HepG2 (cell line): ENCODE data around the gene WNK4. TPM values are rescaled to one million over a fixed set of nuclear protein-coding genes. Genes with fewer than 3 reads are reported as not detected.

ENCODE experiments used
- CCAR2 ChIP-seq: fragments of 200-400 bp; formaldehyde crosslinking; optimal IDR thresholded peaks from 2 replicates; pipeline ENCODE3; 2018; ENCODE audit warnings: low read depth, mild to moderate bottlenecking, low read length, moderate library complexity
- FOXA3 ChIP-seq: IDR thresholded peaks from 2 replicates; pipeline ENCODE4 v1.6.1; 2016; ENCODE audit warnings: missing genetic modification reagents, missing compliant biosample characterization
- FOXK2 ChIP-seq: fragments of 450-650 bp; IDR thresholded peaks from 2 replicates; pipeline ENCODE4 v1.6.1; 2016
- KLF6 ChIP-seq: IDR thresholded peaks from 2 replicates; pipeline ENCODE4 v1.8.0; 2016; ENCODE audit warnings: missing biosample characterization, missing genetic modification reagents
- MED1 ChIP-seq: sonication (generic); formaldehyde crosslinking; IDR thresholded peaks from 2 replicates; pipeline ENCODE4 v1.4.0; 2020; ENCODE audit warnings: missing genetic modification reagents
- MED13 ChIP-seq: sonication (generic); formaldehyde crosslinking; IDR thresholded peaks from 2 replicates; pipeline ENCODE4 v1.5.0; 2020; ENCODE audit warnings: missing genetic modification reagents
- MIER2 ChIP-seq: IDR thresholded peaks from 2 replicates; pipeline ENCODE4 v1.6.1; 2016; ENCODE audit warnings: missing biosample characterization, missing genetic modification reagents
- MXI1 ChIP-seq: IDR thresholded peaks from 3 replicates; pipeline ENCODE4 v1.6.1; 2012; ENCODE audit warnings: low read depth, low read length, inconsistent platforms, borderline replicate concordance
- NCOA5 ChIP-seq: sonication (generic); formaldehyde crosslinking; IDR thresholded peaks from 2 replicates; pipeline ENCODE4 v1.4.0; 2020; ENCODE audit warnings: missing genetic modification reagents
- NCOR1 ChIP-seq: fragments of 200-600 bp; sonication (generic); IDR thresholded peaks from 2 replicates; pipeline ENCODE4 v1.7.0; 2017; ENCODE audit warnings: antibody characterized with exemption, low read length, borderline replicate concordance
- NFYB ChIP-seq: sonication (generic); formaldehyde crosslinking; IDR thresholded peaks from 2 replicates; pipeline ENCODE4 v1.4.0; 2020; ENCODE audit warnings: missing genetic modification reagents
- PAF1 ChIP-seq: IDR thresholded peaks from 2 replicates; pipeline ENCODE4 v1.6.1; 2016; ENCODE audit warnings: missing genetic modification reagents, missing compliant biosample characterization
- PREB ChIP-seq: sonication (generic); formaldehyde crosslinking; IDR thresholded peaks from 2 replicates; pipeline ENCODE4 v1.4.0; 2020; ENCODE audit warnings: missing genetic modification reagents
- PRMT3 ChIP-seq: sonication (generic); formaldehyde crosslinking; IDR thresholded peaks from 2 replicates; pipeline ENCODE4 v1.8.1; 2022; ENCODE audit warnings: low read depth, mild to moderate bottlenecking, moderate library complexity, missing genetic modification reagents, borderline replicate concordance
- RAD51 ChIP-seq: fragments of 450-650 bp; IDR thresholded peaks from 2 replicates; pipeline ENCODE4 v1.6.1; 2016; ENCODE audit warnings: borderline replicate concordance
- SP1 ChIP-seq, 2 experiments: fragments of 450-650 bp in 1 of 2; sonication (generic) in 1 of 2; formaldehyde crosslinking in 1 of 2; IDR thresholded peaks; 2 replicates each; pipeline versions ENCODE4 v1.4.0 to v1.6.1; 2016 to 2020; ENCODE audit warnings: missing genetic modification reagents in 1 of 2
- TOPORS ChIP-seq: sonication (generic); formaldehyde crosslinking; IDR thresholded peaks from 2 replicates; pipeline ENCODE4 v1.8.0; 2023; ENCODE audit warnings: mild to moderate bottlenecking, missing genetic modification reagents
- TSC22D2 ChIP-seq: sonication (generic); formaldehyde crosslinking; IDR thresholded peaks from 2 replicates; pipeline ENCODE4 v1.5.1; 2020; ENCODE audit warnings: missing genetic modification reagents, mild to moderate bottlenecking, borderline replicate concordance
- ZNF430 ChIP-seq: sonication (generic); formaldehyde crosslinking; IDR thresholded peaks from 2 replicates; pipeline ENCODE4 v1.9.0; 2021; ENCODE audit warnings: mild to moderate bottlenecking, missing genetic modification reagents
- ZNF451 ChIP-seq: sonication (generic); formaldehyde crosslinking; IDR thresholded peaks from 2 replicates; pipeline ENCODE4 v1.5.0; 2020; ENCODE audit warnings: mild to moderate bottlenecking, missing genetic modification reagents
- ZNF747 ChIP-seq: sonication (generic); formaldehyde crosslinking; IDR thresholded peaks from 2 replicates; pipeline ENCODE4 v1.8.1; 2023; ENCODE audit warnings: missing genetic modification reagents, mild to moderate bottlenecking, borderline replicate concordance
- ZNF766 ChIP-seq: sonication (generic); formaldehyde crosslinking; IDR thresholded peaks from 2 replicates; pipeline ENCODE4 v1.5.0; 2020; ENCODE audit warnings: missing genetic modification reagents, borderline replicate concordance
- polyA plus RNA-seq, 8 experiments: library from polyadenylated mRNA; depleted of rRNA in 3 of 8; stranded (reverse) in 7 of 8; unstranded in 1 of 8; fragments of >200 nt; fragmentation: Illumina TruSeq in 4 of 8; extraction: Trizol in 4 of 8; gene quantifications; 2 replicates each; pipeline versions ENCODE4 v1.2.1 to v1.2.3, GENCODE V29; 2011 to 2016; ENCODE audit warnings: low read depth in 4 of 8, missing spikeins in 1 of 8, mixed read lengths in 1 of 8; ENCODE audit not compliant: insufficient read depth in 1 of 8
- total RNA-seq, 5 experiments: library from RNA; depleted of rRNA; stranded (reverse); fragments of >200 nt; fragmentation: Illumina TruSeq; extraction: Trizol; gene quantifications; 2 replicates each; pipeline ENCODE4 v1.2.3, GENCODE V29; 2016; ENCODE audit warnings: low read depth in 1 of 5
- TF ChIP-seq, protein P1 (sequence below): sonication (generic); formaldehyde crosslinking; IDR thresholded peaks from 2 replicates; pipeline ENCODE4 v1.4.0; 2020; ENCODE audit warnings: missing genetic modification reagents
- TF ChIP-seq, protein P2 (sequence below): sonication (generic); formaldehyde crosslinking; IDR thresholded peaks from 2 replicates; pipeline ENCODE4 v1.5.1; 2020; ENCODE audit warnings: missing genetic modification reagents, mild to moderate bottlenecking, borderline replicate concordance

WNK4 gene
- total and polyA plus RNA-seq, 2 of the 13 experiments (the other 11 are each of a cell fraction or from before 2014, with no cell fraction given): 2.7 to 13.7 TPM

DNA sequence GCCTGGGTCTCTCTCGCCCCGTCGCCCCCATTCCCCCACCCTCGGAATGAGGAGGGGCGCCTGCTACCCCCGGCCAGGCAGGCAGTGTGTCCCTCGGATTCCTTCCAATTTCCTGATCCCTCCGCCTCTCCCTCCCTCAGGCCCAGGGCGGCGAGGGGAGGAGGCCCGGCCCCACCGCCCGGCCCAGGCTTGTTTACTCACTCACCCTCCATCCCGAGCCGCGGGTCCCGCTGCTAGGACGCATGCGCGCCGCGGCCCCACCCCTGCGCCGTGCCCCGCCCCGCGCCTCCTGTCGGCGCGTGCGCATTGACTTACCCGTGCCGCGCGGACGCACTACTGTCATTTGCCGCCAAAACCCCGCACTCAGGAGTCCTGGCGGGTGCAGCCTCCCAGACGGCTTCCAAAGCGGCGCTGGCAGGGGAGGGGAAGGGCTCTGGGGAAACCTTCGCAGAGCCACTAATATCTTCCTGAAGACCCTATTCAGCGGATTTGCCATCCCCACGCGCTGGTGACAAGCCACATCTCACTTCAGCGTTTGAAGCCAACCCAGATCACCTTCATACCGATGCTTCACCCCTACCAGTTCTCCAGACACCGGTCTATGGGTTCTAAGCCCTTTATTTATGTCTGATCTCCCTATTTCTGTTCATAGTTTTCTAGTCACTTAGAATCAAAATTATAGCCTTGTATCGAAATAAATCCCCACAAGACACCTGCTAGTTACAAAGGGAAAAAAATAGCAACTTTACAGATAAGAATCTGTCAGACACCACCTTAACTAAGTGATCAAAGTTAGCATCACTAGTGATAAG is 35.4 kb upstream of the WNK4 start, which contains the start of gene EZH1 (continued):
- TF ChIP-seq, protein P1, sequence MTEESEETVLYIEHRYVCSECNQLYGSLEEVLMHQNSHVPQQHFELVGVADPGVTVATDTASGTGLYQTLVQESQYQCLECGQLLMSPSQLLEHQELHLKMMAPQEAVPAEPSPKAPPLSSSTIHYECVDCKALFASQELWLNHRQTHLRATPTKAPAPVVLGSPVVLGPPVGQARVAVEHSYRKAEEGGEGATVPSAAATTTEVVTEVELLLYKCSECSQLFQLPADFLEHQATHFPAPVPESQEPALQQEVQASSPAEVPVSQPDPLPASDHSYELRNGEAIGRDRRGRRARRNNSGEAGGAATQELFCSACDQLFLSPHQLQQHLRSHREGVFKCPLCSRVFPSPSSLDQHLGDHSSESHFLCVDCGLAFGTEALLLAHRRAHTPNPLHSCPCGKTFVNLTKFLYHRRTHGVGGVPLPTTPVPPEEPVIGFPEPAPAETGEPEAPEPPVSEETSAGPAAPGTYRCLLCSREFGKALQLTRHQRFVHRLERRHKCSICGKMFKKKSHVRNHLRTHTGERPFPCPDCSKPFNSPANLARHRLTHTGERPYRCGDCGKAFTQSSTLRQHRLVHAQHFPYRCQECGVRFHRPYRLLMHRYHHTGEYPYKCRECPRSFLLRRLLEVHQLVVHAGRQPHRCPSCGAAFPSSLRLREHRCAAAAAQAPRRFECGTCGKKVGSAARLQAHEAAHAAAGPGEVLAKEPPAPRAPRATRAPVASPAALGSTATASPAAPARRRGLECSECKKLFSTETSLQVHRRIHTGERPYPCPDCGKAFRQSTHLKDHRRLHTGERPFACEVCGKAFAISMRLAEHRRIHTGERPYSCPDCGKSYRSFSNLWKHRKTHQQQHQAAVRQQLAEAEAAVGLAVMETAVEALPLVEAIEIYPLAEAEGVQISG (CRISPR knock-in tag): no peak; the same call in 1 of the 2 replicates
- TF ChIP-seq TSC22D2 (CRISPR knock-in tag) (0 out of 2 replicates have a peak, but pooled peaks have one; percentile 56), NCOA5 (CRISPR knock-in tag) (no peak), NFYB (CRISPR knock-in tag) (no peak; the same call in 1 of the 2 replicates), MIER2 (CRISPR knock-in tag) (no peak; the same call in 1 of the 2 replicates), NCOR1 (0 out of 2 replicates have a peak, but pooled peaks have one; percentile 18), PAF1 (CRISPR knock-in tag) (no peak), FOXK2 (peak; percentile 96), ZNF747 (CRISPR knock-in tag) (peak; percentile 98), CCAR2 (no peak), SP1 (IDR thresholded peaks at IDR 0.05) (no peak), SP1 (CRISPR knock-in tag; IDR thresholded peaks at IDR 0.05) (peak; percentile 77), MED1 (CRISPR knock-in tag) (peak; percentile 74; the same call in 1 of the 2 replicates), MXI1 (peak; percentile 77; the same call in 1 of the 3 replicates), TOPORS (CRISPR knock-in tag) (peak; percentile 89), FOXA3 (CRISPR knock-in tag) (peak; percentile 99), KLF6 (CRISPR knock-in tag) (peak; percentile 85; the same call in 1 of the 2 replicates), RAD51 (no peak), MED13 (no peak; the same call in 1 of the 2 replicates), ZNF430 (peak; percentile 95), PRMT3 (CRISPR knock-in tag) (no peak), ZNF766 (CRISPR knock-in tag) (peak; percentile 97), PREB (CRISPR knock-in tag) (no peak), ZNF451 (CRISPR knock-in tag) (peak; percentile 84)
- TF ChIP-seq, protein P2, sequence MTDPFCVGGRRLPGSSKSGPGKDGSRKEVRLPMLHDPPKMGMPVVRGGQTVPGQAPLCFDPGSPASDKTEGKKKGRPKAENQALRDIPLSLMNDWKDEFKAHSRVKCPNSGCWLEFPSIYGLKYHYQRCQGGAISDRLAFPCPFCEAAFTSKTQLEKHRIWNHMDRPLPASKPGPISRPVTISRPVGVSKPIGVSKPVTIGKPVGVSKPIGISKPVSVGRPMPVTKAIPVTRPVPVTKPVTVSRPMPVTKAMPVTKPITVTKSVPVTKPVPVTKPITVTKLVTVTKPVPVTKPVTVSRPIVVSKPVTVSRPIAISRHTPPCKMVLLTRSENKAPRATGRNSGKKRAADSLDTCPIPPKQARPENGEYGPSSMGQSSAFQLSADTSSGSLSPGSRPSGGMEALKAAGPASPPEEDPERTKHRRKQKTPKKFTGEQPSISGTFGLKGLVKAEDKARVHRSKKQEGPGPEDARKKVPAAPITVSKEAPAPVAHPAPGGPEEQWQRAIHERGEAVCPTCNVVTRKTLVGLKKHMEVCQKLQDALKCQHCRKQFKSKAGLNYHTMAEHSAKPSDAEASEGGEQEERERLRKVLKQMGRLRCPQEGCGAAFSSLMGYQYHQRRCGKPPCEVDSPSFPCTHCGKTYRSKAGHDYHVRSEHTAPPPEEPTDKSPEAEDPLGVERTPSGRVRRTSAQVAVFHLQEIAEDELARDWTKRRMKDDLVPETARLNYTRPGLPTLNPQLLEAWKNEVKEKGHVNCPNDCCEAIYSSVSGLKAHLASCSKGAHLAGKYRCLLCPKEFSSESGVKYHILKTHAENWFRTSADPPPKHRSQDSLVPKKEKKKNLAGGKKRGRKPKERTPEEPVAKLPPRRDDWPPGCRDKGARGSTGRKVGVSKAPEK (CRISPR knock-in tag): no peak
